Measurements from ENCODE around the gene CERS5. TPM values are rescaled to one million over a fixed set of nuclear protein-coding genes. Genes with fewer than 3 reads are reported as not detected.

The CERS5 gene
- total RNA-seq, 4 donors from 2014 or later, result 13.0 to 27.5 (median 21.2) TPM

DNA sequence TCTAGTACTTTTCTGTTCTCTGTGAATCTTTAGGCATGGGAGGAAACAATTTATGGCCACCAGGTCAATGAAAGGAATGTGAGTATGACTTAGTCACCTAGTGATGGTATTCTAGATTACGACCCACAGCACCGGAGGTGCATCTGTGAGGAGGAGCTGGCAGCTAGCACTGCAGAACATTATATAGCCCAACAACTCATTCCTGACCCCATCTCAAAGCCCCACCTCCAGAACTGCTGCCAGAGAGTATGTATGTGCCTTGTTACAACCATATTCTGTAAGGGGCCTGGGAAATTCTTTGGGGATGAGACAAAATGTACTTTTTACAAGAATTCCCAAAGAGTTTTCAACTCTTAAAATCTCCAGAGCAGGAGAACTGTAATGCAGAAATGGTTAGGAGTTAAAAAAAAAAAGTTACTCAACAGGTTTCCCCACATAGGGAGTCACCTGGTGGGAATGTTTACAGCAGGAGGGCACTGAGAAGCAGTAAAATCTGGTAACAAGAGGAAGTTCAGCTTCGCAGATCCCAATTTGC, 34.9 kb upstream of the CERS5 start:
- peak overlapping the region; percentile 59 to 77 (median 70) for H3K27ac ChIP-seq

GRCh38 chr12:50200552-50201273, 33.5 kb upstream of the CERS5 start:
- no peak for DNase-seq
- TF ChIP-seq, protein P1, sequence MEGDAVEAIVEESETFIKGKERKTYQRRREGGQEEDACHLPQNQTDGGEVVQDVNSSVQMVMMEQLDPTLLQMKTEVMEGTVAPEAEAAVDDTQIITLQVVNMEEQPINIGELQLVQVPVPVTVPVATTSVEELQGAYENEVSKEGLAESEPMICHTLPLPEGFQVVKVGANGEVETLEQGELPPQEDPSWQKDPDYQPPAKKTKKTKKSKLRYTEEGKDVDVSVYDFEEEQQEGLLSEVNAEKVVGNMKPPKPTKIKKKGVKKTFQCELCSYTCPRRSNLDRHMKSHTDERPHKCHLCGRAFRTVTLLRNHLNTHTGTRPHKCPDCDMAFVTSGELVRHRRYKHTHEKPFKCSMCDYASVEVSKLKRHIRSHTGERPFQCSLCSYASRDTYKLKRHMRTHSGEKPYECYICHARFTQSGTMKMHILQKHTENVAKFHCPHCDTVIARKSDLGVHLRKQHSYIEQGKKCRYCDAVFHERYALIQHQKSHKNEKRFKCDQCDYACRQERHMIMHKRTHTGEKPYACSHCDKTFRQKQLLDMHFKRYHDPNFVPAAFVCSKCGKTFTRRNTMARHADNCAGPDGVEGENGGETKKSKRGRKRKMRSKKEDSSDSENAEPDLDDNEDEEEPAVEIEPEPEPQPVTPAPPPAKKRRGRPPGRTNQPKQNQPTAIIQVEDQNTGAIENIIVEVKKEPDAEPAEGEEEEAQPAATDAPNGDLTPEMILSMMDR (IDR thresholded peaks at IDR 0.05), result no peak
- no peak for TF ChIP-seq POLR2A (IDR thresholded peaks at IDR 0.05)
- Histone ChIP-seq H3K27me3 (no peaks in the 10 kb centered on the region), H3K9me3 (no peaks in the 10 kb centered on the region), H3K4me1 (peaks cover 5 to 79% (median 13%) of the 10 kb centered on the region in 3 donors), H3K27ac (peak overlapping the region in 1 of 4 donors; percentile 77), H3K36me3 (peaks cover 4 to 91% (median 13%) of the 10 kb centered on the region in 3 donors), H3K4me3 (no peak overlapping the region)
- intact Hi-C loops (cut with DNase I), result no loop called here
- 78 to 86% methylated on average over 2 of the region's 2 CpGs for WGBS, 2 donors

More for the DNA sequence above, 34.9 kb upstream of the CERS5 start:
- Histone ChIP-seq H3K27me3 (no peaks in the 10 kb centered on the region), H3K4me1 (peaks cover 5 to 86% (median 13%) of the 10 kb centered on the region in 3 donors), H3K4me3 (no peak overlapping the region), H3K9me3 (no peaks in the 10 kb centered on the region), H3K36me3 (peaks cover 4 to 80% (median 13%) of the 10 kb centered on the region in 3 donors)
- intact Hi-C loops (cut with DNase I), result no loop called here
- no peak for DNase-seq
- 16 to 40% methylated on average over 3 of the region's 3 CpGs for WGBS, 2 donors
- TF ChIP-seq POLR2A (IDR thresholded peaks at IDR 0.05), result no peak
- TF ChIP-seq, protein P1 (IDR thresholded peaks at IDR 0.05), result no peak

- Histone ChIP-seq H3K27me3 (no peaks in the 10 kb centered on the region), H3K9me3 (no peaks in the 10 kb centered on the region), H3K4me3 (no peak overlapping the region), H3K27ac (peak overlapping the region in 1 of 4 donors; percentile 6), H3K4me1 (peaks cover 5 to 63% (median 13%) of the 10 kb centered on the region in 3 donors), H3K36me3 (peaks cover 4 to 92% (median 13%) of the 10 kb centered on the region in 3 donors)
- 76 to 82% methylated on average over 4 to 5 of the region's 5 CpGs for WGBS, 2 donors
- intact Hi-C loops (cut with DNase I), result no loop called here
- no peak for DNase-seq
- TF ChIP-seq POLR2A (IDR thresholded peaks at IDR 0.05), result no peak
- TF ChIP-seq, protein P1 (IDR thresholded peaks at IDR 0.05), result no peak
These were observed 31.7 kb upstream of the CERS5 start for GRCh38 chr12:50198829-50199228.

- Histone ChIP-seq H3K27ac (no peak overlapping the region), H3K36me3 (peaks cover 0 to 92% (median 5%) of the 10 kb centered on the region in 3 donors), H3K4me3 (no peak overlapping the region), H3K27me3 (no peaks in the 10 kb centered on the region), H3K9me3 (no peaks in the 10 kb centered on the region), H3K4me1 (peaks cover 0 to 48% (median 8%) of the 10 kb centered on the region in 3 donors)
- DNase-seq, result no peak
- no peak for TF ChIP-seq POLR2A (IDR thresholded peaks at IDR 0.05)
- TF ChIP-seq, protein P1 (IDR thresholded peaks at IDR 0.05), result no peak
- intact Hi-C loops (cut with DNase I), result no loop called here
- 59 to 66% methylated on average over 5 of the region's 5 CpGs for WGBS, 2 donors
These were observed 30.1 kb upstream of the CERS5 start for GRCh38 chr12:50197297-50197727.

GRCh38 chr12:50196537-50196936, 29.4 kb upstream of the CERS5 start:
- peaks cover 0 to 95% (median 5%) of the 10 kb centered on the region in 3 donors for H3K36me3 ChIP-seq
- intact Hi-C loops (cut with DNase I), result no loop called here
- H3K27me3 ChIP-seq, result no peaks in the 10 kb centered on the region
- no peak overlapping the region for H3K4me3 ChIP-seq
- H3K4me1 ChIP-seq, result peaks cover 0 to 40% (median 2%) of the 10 kb centered on the region in 3 donors
- TF ChIP-seq POLR2A (IDR thresholded peaks at IDR 0.05), result no peak
- TF ChIP-seq, protein P1 (IDR thresholded peaks at IDR 0.05), result no peak
- no peaks in the 10 kb centered on the region for H3K9me3 ChIP-seq
- DNase-seq, result no peak
- H3K27ac ChIP-seq, result no peak overlapping the region
- 70 to 74% methylated on average over 4 of the region's 4 CpGs for WGBS, 2 donors

Measured in esophagus squamous epithelium (tissue), 5 donors.